GM19240 (cell line): Measurements from ENCODE around the gene TARP.
"Not testable (repeated sequence)": the region's sequence is repeated elsewhere in the genome, so short reads cannot be mapped to it uniquely, and the experiment has no call there.

Experiments used
- DNase-seq: peaks from one replicate; pipeline ENCODE4 v3.0.0; 2011; ENCODE audit warnings: low spot score; ENCODE audit not compliant: insufficient read length

The TARP gene

GRCh38 chr7:38262545-38262944 is 10.9 kb downstream of the TARP start:
- no peak for DNase-seq

- DNase-seq: not testable (repeated sequence)
Measured at GRCh38 chr7:38262026-38262425, 11.4 kb downstream of the TARP start.

- not testable (repeated sequence) for DNase-seq
Measured at GRCh38 chr7:38261601-38262000, 11.8 kb downstream of the TARP start.

- DNase-seq: not testable (repeated sequence)
Measured at GRCh38 chr7:38259157-38259556, 14.3 kb downstream of the TARP start.

- no peak for DNase-seq
Measured at GRCh38 chr7:38257350-38257677, 16.1 kb downstream of the TARP start.

GRCh38 chr7:38249849-38250248 is 23.6 kb downstream of the TARP start:
- DNase-seq: not testable (repeated sequence)

- no peak for DNase-seq
Measured at GRCh38 chr7:38248069-38248567, 25.3 kb downstream of the TARP start.

GRCh38 chr7:38245409-38245977 is 27.9 kb downstream of the TARP start:
- DNase-seq: no peak

GRCh38 chr7:38244516-38244915 is 28.9 kb downstream of the TARP start:
- DNase-seq: no peak

GRCh38 chr7:38243345-38243744 is 30.1 kb downstream of the TARP start:
- not testable (repeated sequence) for DNase-seq

- DNase-seq: no peak
Measured at GRCh38 chr7:38242814-38243213, 30.6 kb downstream of the TARP start.

GRCh38 chr7:38241071-38241470 is 32.4 kb downstream of the TARP start:
- DNase-seq: no peak

- not testable (repeated sequence) for DNase-seq
Measured at GRCh38 chr7:38239129-38239528, 34.3 kb downstream of the TARP start.

GRCh38 chr7:38235606-38236005 is 37.8 kb downstream of the TARP start:
- DNase-seq: no peak

- not testable (repeated sequence) for DNase-seq
Measured at GRCh38 chr7:38234759-38235158, 38.7 kb downstream of the TARP start.

GRCh38 chr7:38232502-38233366 is 40.7 kb downstream of the TARP start:
- DNase-seq: peak; percentile 3

- DNase-seq: no peak
Measured at GRCh38 chr7:38229884-38230642, 43.4 kb downstream of the TARP start.

GRCh38 chr7:38229386-38229785 is 44.0 kb downstream of the TARP start:
- DNase-seq: no peak

GRCh38 chr7:38224392-38224791 is 49.0 kb downstream of the TARP start:
- no peak for DNase-seq

GRCh38 chr7:38223306-38223705 is 50.1 kb downstream of the TARP start:
- no peak for DNase-seq

- peak; percentile 8 for DNase-seq
Measured at GRCh38 chr7:38222481-38223096, 50.8 kb downstream of the TARP start.

GRCh38 chr7:38220452-38220851 is 53.0 kb downstream of the TARP start:
- DNase-seq: no peak
